ENCODE measurements around the gene TPD52L1. TPM values are rescaled to one million over a fixed set of nuclear protein-coding genes. Genes with fewer than 3 reads are reported as not detected.

Gene TPD52L1
- total and polyA plus RNA-seq, 2 donors (not counting 1 experiment from before 2014, with no cell fraction given): not detected

DNA sequence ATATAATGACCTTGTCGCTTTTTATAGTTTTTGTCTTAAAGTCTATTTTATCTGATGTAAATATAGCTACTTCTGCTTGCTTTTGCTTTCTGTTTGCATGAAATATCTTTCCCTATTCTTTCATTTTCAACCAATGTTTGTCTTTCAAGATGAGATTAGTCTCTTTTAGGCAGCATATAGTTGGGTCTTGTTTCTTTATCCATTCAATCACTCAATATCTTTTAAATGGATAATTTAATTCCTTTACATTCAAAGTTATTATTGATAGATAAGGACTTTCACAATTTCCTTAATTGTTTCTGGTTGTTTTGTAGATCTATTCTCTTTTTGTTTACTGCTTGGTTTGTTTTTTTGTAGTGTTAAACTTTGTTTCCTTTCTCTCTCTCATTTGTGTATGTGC lies 43.5 kb upstream of the TPD52L1 start:
- ChIA-PET CTCF (no interaction called here), POLR2A (no interaction called here)
- Histone ChIP-seq H3K4me3 (ENCODE audit: control extremely low read depth in 1 of 5, extremely low read depth in 1 of 5, insufficient read depth in 1 of 5, low read depth in 2 of 5, low read length in 4 of 5) (no peak overlapping the region), H3K4me1 (ENCODE audit: control insufficient read depth in 2 of 2, insufficient read depth in 2 of 2, low read length in 2 of 2) (no peaks in the 10 kb centered on the region), H3K27me3 (replicated peaks in 1 of 4; ENCODE audit: control extremely low read depth in 1 of 4, control insufficient read depth in 3 of 4, insufficient read depth in 4 of 4, low read length in 3 of 4) (no peaks in the 10 kb centered on the region), H3K9ac (ENCODE audit: low read length) (no peak overlapping the region), H4K20me1 (ENCODE audit: control insufficient read depth, insufficient read depth, low read length, poor library complexity, severe bottlenecking) (no peaks in the 10 kb centered on the region), H3K79me2 (ENCODE audit: control insufficient read depth, insufficient read depth, low read length) (no peaks in the 10 kb centered on the region), H3K9me3 (ENCODE audit: control extremely low read depth in 1 of 3, control insufficient read depth in 2 of 3, insufficient read depth in 1 of 3, low read length in 2 of 3) (peaks cover 0 to 24% (median 14%) of the 10 kb centered on the region in 3 donors), H3K4me2 (replicated peaks; ENCODE audit: low read depth, low read length, poor library complexity, severe bottlenecking) (no peak overlapping the region), H3K36me3 (replicated peaks in 1 of 2; ENCODE audit: control extremely low read depth in 1 of 2, control insufficient read depth in 1 of 2, extremely low read depth in 1 of 2, insufficient read depth in 2 of 2, low read length in 1 of 2) (no peaks in the 10 kb centered on the region), H2AFZ (ENCODE audit: insufficient read depth, low read depth, low read length, poor library complexity, severe bottlenecking) (no peak overlapping the region), H3K27ac (ENCODE audit: low read length in 2 of 2) (no peak overlapping the region)
- H3K4me3 Mint-ChIP-seq: no peak overlapping the region
- peaks cover 18% of the 10 kb centered on the region for H3K9me3 Mint-ChIP-seq (ENCODE audit: insufficient read depth)
- no peaks in the 10 kb centered on the region for H3K4me1 Mint-ChIP-seq
- WGBS (ENCODE audit: insufficient coverage): no CpG with 5 or more reads among the region's 1 CpG
- TF ChIP-seq, protein P1, sequence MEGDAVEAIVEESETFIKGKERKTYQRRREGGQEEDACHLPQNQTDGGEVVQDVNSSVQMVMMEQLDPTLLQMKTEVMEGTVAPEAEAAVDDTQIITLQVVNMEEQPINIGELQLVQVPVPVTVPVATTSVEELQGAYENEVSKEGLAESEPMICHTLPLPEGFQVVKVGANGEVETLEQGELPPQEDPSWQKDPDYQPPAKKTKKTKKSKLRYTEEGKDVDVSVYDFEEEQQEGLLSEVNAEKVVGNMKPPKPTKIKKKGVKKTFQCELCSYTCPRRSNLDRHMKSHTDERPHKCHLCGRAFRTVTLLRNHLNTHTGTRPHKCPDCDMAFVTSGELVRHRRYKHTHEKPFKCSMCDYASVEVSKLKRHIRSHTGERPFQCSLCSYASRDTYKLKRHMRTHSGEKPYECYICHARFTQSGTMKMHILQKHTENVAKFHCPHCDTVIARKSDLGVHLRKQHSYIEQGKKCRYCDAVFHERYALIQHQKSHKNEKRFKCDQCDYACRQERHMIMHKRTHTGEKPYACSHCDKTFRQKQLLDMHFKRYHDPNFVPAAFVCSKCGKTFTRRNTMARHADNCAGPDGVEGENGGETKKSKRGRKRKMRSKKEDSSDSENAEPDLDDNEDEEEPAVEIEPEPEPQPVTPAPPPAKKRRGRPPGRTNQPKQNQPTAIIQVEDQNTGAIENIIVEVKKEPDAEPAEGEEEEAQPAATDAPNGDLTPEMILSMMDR (IDR thresholded peaks at IDR 0.05): no peak
- no peak for TF ChIP-seq EZH2 (IDR thresholded peaks at IDR 0.05; ENCODE audit: borderline replicate concordance, insufficient read depth, low read depth, low read length, poor library complexity, severe bottlenecking)
- no peaks in the 10 kb centered on the region for H3K27me3 Mint-ChIP-seq
- ATAC-seq (ENCODE audit: low read depth): no peak
- intact Hi-C loops (cut with micrococcal nuclease): no loop called here
- H3K27ac Mint-ChIP-seq: no peak overlapping the region
- DNase-seq: no peak

DNA sequence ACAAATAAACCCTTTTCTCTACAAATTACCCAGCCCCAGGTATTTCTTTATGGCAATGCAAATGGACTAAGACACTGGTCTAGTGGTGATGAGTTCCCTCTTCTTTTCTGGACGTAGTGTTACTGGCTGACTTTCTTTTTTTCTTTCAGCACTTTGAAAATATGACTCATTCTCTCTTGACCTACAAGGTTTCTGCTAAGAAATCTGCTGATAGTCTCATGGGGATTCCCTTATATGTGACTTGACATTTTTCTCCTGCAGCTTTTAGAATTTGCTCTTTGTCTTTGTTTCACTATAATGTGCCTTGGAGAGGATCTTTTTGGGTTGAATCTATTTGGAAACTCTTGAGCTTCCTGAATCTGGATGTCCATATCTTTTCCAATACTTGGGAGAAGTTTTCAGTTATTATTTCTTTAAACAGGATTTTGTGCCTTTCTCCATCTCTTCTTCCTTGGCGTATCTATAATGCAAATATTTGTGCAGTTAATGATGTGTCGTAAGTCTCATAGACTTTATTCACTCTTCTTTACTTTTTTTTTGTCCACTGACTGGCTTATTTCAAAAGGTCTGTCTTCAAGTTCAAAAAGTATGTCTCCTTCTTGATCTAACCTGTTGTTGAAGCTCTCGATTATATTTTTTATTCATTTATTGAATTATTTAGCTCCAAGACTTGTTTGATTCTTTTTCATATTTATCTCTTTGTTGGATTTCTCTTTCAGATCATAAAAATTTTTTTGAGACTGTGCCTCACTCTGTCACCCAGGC lies 42.2 kb upstream of the TPD52L1 start:
- H3K79me2 ChIP-seq (ENCODE audit: control insufficient read depth, insufficient read depth, low read length): no peaks in the 10 kb centered on the region
- ChIA-PET POLR2A (no interaction called here), CTCF (no interaction called here)
- no peak overlapping the region for H3K27ac ChIP-seq (ENCODE audit: low read length in 2 of 2)
- no peaks in the 10 kb centered on the region for H3K27me3 ChIP-seq (replicated peaks in 1 of 4; ENCODE audit: control extremely low read depth in 1 of 4, control insufficient read depth in 3 of 4, insufficient read depth in 4 of 4, low read length in 3 of 4)
- H2AFZ ChIP-seq (ENCODE audit: insufficient read depth, low read depth, low read length, poor library complexity, severe bottlenecking): no peak overlapping the region
- H3K4me3 Mint-ChIP-seq: no peak overlapping the region
- H3K4me2 ChIP-seq (replicated peaks; ENCODE audit: low read depth, low read length, poor library complexity, severe bottlenecking): no peak overlapping the region
- no CpG with 5 or more reads among the region's 4 CpGs for WGBS (ENCODE audit: insufficient coverage)
- no peak for ATAC-seq (ENCODE audit: low read depth)
- intact Hi-C loops (cut with micrococcal nuclease): no loop called here
- H3K36me3 ChIP-seq (replicated peaks in 1 of 2; ENCODE audit: control extremely low read depth in 1 of 2, control insufficient read depth in 1 of 2, extremely low read depth in 1 of 2, insufficient read depth in 2 of 2, low read length in 1 of 2): no peaks in the 10 kb centered on the region
- DNase-seq: no peak
- no peaks in the 10 kb centered on the region for H3K4me1 ChIP-seq (ENCODE audit: control insufficient read depth in 2 of 2, insufficient read depth in 2 of 2, low read length in 2 of 2)
- no peak overlapping the region for H3K9ac ChIP-seq (ENCODE audit: low read length)
- H3K4me1 Mint-ChIP-seq: no peaks in the 10 kb centered on the region
- peaks cover 0 to 24% (median 14%) of the 10 kb centered on the region in 3 donors for H3K9me3 ChIP-seq (ENCODE audit: control extremely low read depth in 1 of 3, control insufficient read depth in 2 of 3, insufficient read depth in 1 of 3, low read length in 2 of 3)
- no peak overlapping the region for H3K4me3 ChIP-seq (ENCODE audit: control extremely low read depth in 1 of 5, extremely low read depth in 1 of 5, insufficient read depth in 1 of 5, low read depth in 2 of 5, low read length in 4 of 5)
- TF ChIP-seq, protein P1 (IDR thresholded peaks at IDR 0.05): no peak
- no peak for TF ChIP-seq EZH2 (IDR thresholded peaks at IDR 0.05; ENCODE audit: borderline replicate concordance, insufficient read depth, low read depth, low read length, poor library complexity, severe bottlenecking)
- H4K20me1 ChIP-seq (ENCODE audit: control insufficient read depth, insufficient read depth, low read length, poor library complexity, severe bottlenecking): no peaks in the 10 kb centered on the region
- peaks cover 18% of the 10 kb centered on the region for H3K9me3 Mint-ChIP-seq (ENCODE audit: insufficient read depth)
- H3K27ac Mint-ChIP-seq: no peak overlapping the region
- no peaks in the 10 kb centered on the region for H3K27me3 Mint-ChIP-seq
